Measurements from ENCODE around the gene SRBD1.

- TF ChIP-seq POLR2AphosphoS5 (IDR thresholded peaks at IDR 0.05; ENCODE audit: low read depth, low read length) (no peak), REST (IDR thresholded peaks at IDR 0.05; ENCODE audit: insufficient read depth in 1 of 2, low read depth in 2 of 2, low read length in 2 of 2) (no peak)
Observed at GRCh38 chr2:45397292-45397691, 213.8 kb downstream of the SRBD1 start.

Measured in PFSK-1 (cell line).